HUDEP-2 (cell line): ENCODE results near the gene KCNK3.

Experiments used
- DNase-seq, 76 experiments: peaks; one replicate each; lab custom pipeline; 2025; ENCODE audit not compliant: unreplicated experiment in 76 of 76; lab: John Stamatoyannopoulos, UW

KCNK3 gene

GRCh38 chr2:26709323-26710110, 17.0 kb downstream of the KCNK3 start:
- DNase-seq: no peak

DNA sequence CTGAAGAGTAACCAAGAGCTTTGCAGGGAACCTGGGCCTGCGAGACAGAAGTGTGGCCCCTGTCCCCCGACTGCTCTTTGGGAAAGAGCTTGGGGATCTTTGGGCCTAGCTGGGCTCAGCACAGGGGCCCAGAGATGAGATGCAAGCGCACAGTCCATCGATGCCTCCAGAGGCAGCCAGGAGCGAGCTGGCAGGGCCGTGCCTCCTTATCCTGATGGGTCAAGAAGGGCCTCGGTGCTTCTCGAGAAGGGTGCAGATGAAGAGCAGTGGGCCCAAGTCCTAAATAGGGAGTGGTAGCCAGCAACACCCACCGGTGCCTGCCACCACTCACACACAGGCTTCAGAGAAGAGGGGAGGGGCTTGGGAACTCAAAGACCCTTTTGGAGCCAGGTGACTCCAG, 17.6 kb downstream of the KCNK3 start:
- DNase-seq: no peak

- no peak for DNase-seq
These were observed 18.4 kb downstream of the KCNK3 start for GRCh38 chr2:26710743-26711456.

DNA sequence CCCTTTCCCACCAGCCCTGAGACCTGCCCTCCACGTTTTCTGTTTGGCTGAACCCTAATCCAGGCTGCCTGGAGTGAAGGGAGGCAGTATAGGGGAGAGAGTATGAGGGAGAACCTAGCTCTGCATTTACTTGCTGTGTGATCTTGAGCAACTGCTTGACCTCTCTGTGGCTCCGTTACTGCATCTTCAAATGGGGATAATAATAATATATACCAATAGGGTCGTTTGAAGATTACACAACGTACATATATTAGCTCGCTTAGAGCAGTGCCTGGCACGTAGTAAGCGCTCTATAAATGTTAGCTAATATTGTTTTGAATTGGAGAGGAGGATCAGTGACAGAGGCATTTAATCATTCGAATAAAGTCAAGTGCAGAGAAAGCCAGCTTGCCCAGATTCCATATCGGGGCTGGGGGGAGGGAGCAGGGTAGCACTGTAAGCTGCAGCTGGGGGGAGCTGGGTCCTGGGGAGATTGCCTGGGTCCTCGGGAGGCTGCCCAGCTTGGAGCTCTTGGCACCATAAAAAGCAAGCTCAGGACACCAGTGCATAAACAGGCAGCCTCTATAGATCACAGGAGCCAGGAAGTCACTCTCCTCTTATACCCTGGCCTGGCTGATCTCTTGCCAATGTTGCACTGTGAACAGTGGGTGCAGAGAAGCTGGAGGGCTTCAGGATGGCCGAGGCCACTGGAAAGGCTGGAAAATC, 19.1 kb downstream of the KCNK3 start:
- DNase-seq: no peak

DNA sequence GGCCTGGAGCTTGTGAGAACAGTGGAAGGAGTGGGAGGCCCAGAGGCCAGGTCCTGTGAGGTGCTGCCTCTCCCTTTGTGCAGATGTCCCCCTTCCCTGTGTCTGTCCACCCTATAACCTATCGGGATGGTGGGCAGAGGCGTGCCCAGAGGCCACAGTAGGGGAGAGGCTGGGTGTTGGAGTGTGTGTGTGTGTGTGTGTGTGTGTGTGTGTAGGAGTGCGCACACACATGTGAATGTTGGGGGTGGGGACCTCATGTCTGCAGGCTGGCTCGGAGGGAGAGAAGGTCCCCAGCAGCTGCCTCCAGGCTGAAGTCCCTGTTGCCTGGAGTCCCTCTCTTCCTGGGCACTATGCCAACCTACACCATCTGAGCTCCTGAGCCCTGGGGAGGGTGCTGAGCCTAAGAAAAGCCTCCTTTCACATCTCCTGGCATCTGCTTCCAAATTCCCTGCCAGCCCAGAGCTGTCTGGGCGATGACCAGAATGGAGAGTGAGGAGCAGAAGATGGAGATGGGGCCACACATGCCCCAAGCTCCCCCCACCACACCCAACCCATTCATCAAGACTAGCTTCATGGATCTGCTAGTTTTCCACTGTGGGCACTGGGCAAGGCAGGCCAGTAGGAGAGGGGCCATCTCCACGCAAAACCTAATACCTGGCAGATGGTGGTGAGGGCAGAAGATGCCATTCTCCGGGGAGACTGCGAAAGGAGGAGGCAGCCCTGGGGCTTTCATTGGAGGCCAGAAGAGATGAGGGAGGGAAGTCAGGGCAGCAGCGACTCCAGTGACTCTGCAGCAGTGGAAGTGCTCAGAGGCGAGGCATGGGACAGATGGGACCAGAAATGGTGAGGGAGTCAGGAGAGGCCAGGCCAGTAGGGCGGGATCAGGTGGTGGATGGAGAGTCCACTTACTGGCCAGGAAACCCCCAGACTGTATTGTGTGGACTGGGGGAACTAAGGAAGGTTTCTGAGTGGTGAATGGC, 20.3 kb downstream of the KCNK3 start:
- DNase-seq: no peak

DNA sequence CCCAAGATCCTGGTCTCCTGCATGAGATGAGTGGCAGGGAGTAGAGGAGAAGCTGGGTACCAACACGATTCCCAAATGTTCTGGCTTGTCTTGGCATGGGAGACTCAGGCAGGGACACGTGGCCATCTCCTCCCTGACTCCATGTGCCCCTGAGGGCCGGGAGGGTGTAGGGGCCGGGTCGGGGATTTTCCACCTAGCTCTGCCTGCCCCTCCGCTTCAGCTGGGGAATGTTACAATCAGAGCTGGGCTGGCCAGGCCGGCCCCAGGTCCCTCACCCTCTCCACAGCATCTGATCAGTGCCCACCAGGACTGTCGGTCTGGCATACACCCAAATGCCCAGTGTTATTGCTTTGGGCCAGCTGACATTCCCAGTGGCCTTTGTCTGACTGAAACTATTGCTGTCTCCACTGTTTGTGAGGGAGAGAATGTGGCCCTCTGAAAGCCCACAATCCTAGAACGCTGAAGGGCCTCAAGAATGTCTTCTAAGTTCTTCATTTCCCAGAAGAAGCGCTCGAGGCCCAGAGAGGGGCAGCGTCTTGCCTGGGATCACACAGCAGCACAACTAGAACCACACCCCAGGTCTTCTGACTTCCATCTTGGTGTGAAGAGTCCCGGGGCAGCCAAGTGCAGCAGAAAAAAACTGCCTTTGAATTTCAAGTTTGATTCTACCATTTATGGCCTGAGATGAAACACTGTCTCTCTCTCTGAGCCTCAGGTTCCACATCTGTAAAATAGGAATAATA, 23.2 kb downstream of the KCNK3 start:
- no peak for DNase-seq

DNA sequence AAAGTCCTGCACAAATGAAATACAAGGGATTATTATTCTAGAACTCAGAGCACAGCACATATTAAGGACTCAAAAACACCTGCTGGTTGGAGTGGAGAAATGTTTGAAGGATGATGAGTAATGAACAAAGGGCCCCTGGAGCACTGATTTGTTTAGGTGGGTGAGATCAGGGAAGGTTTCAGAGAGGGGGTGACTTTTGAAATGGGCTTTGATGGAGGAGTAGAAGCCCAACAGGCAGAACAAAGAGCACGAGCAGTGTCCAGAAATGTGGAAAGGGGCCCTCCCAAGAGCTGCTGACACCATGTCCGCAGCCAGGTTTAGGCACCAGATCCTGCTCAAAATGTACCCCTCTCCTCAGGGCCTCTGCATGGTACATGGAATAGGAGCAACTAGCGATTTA, 23.8 kb downstream of the KCNK3 start:
- DNase-seq: no peak

- no peak for DNase-seq
These were observed 24.2 kb downstream of the KCNK3 start for GRCh38 chr2:26716769-26717168.

DNA sequence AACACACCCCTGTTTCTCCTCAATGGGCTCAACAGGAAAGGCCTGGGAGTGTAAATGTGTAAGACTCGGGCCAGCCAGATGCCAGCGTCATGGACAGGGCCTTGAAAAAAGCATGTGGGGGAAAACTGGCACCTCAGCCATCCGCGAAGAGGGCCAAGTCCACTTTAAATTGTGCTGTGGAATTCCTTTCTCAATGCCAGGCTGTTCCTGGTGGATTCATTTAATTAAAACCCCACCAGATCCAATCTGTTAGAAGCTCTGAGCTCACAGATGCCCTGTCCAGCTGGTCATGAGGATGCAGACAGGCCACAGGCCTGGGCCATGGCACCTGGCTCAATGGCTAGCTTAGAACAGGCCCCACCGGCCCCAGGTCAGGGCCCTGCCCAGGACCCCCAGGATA, 24.8 kb downstream of the KCNK3 start:
- DNase-seq: no peak

DNA sequence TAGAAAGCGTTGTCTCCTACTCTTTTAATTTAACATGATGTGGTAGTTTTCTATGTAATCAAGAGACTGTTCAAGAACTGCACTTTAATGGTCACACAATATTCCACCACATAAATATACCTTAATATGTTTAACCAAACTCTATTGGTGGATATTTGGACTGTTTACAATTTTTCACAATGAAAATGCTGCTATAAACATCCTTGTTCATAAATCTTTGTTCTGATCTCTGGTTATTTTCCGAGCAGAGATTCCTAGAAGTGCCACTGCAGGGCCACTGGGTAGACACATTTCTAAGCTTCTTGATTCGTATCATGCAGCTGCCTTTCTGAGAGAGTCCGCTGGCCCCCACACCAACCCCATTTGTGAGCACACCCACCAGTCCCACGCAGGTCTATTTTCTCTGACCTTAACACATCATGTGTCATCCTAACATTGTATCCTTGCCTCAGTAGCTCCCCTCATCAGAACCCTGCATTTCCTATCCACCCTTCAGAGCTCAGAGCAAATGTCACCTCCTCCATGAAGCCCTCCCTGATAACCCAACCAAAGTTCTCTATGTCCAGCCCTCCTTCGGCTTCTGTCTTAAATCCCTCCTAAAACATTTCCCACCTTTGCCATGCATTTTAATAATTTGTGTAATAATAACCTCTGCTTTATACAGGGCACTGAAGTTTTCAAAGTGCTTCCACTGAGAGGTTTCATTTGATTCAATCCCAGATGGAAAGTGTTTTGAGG, 26.6 kb downstream of the KCNK3 start:
- DNase-seq: no peak

GRCh38 chr2:26720322-26721114, 28.0 kb downstream of the KCNK3 start:
- DNase-seq: peak in 14 of 76 experiments; percentile 4 to 66 (median 27)

DNA sequence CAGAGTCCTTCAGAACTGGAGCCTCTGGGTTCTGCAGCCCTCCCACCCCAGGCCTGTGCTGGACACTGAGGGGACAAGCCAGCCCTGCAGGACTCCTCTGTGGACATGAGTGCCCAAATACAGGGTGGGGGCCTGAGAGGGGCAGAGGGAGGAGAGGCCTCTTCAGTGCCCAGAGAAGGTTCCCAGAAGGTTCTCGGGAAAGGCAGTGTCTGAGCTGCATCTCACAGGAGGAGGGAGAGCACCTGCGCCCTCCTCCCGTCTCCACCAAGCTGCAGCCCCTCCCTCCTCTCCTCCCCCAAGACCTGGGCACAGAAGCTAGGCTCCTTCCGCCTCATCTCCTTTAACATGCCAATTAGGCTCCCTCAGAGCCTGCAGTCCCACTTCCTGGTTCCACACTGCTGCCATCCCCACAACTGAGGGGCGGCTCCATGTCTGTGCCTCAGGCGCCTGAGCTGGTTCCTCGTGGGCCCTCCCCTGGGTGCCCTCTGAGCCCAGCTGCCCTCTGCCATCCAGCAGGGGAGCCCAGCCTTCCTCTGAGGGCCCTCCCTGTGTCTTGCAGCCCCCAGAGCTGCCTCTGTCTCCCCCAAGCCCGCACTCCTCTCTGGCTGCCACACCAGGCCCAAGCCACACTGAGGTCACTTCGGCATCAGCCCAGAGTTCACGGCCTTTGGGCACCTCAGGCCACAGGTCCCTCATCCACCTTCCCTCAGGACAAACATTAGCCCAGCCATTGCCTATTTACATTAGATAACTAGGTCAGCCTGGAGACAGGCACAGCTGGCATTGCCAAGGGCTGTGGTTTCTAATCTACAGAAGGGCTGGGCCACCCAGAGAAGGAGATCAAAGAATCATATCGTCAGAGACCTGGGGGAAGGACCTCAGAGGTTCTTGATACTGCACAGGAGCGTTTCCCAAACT, 28.9 kb downstream of the KCNK3 start:
- DNase-seq: peak in 69 of 76 experiments; percentile 6 to 73 (median 46)

GRCh38 chr2:26722328-26722727, 29.8 kb downstream of the KCNK3 start:
- no peak for DNase-seq

- no peak for DNase-seq
These were observed 30.4 kb downstream of the KCNK3 start for GRCh38 chr2:26722911-26723310.

DNA sequence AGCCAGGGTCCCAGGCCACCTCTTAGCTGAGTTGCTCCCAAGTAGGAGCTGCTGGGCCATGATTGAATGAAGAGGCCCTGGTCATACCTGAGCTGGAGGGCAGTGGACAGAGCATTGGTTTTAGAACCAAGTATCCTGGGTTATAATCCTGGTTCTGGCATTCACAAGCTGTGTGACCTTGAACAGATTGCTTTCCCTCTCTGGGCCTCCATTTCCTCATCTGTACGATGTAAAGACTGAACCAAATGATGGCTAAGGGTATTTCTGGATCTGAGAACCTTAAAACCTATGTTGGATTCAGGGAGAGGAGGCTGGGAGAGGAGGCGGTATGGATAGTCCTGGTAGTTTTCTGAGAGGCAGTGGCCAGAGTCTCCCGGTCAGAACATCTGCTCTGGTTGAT, 31.0 kb downstream of the KCNK3 start:
- no peak for DNase-seq

- DNase-seq: peak in 61 of 76 experiments; percentile 4 to 78 (median 41)
These were observed 31.6 kb downstream of the KCNK3 start for GRCh38 chr2:26723991-26724750.
